OCI-LY3 (cell line): ENCODE data around the gene B2M.

ENCODE experiments used
- EZH2phosphoT487 ChIP-seq: fragments of 200-600 bp; shearing (Covaris generic); IDR thresholded peaks from 2 replicates; pipeline ENCODE4 v1.6.1; 2018; ENCODE audit warnings: antibody characterized with exemption, mixed run types, low read depth
- TF ChIP-seq, protein P1 (sequence below): fragments of 200-600, 300-600 bp; sonication (generic); IDR thresholded peaks from 2 replicates; pipeline ENCODE4 v1.5.1; 2014; ENCODE audit warnings: antibody characterized with exemption, low read length, low read depth

DNA sequence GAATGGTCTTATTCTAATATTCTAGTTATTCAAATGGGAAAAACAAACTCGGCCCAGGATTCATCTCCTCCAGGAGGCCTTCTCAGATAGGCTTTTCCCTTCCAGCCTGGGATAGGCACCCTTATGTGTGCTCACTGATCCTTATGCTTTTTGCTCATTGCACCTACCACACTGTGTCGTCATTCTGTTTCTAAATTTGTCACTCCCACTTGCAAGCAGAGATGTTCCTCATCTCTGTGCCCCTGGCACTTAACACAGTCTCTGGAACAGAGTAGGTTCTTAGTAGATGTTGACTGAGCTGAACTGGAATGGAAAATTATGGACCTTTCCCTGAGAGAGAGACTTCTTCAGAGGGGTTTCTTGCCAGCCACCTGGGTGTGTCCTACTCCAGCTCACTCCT is 29.1 kb upstream of the B2M start:
- TF ChIP-seq, protein P1, sequence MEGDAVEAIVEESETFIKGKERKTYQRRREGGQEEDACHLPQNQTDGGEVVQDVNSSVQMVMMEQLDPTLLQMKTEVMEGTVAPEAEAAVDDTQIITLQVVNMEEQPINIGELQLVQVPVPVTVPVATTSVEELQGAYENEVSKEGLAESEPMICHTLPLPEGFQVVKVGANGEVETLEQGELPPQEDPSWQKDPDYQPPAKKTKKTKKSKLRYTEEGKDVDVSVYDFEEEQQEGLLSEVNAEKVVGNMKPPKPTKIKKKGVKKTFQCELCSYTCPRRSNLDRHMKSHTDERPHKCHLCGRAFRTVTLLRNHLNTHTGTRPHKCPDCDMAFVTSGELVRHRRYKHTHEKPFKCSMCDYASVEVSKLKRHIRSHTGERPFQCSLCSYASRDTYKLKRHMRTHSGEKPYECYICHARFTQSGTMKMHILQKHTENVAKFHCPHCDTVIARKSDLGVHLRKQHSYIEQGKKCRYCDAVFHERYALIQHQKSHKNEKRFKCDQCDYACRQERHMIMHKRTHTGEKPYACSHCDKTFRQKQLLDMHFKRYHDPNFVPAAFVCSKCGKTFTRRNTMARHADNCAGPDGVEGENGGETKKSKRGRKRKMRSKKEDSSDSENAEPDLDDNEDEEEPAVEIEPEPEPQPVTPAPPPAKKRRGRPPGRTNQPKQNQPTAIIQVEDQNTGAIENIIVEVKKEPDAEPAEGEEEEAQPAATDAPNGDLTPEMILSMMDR: no peak
- no peak for TF ChIP-seq EZH2phosphoT487
